Daoy (cell line): ENCODE data around the gene PCLO. TPM values are rescaled to one million over a fixed set of nuclear protein-coding genes. Genes with fewer than 3 reads are reported as not detected.

Source experiments
- DNase-seq: peaks from one replicate; pipeline ENCODE4 v3.0.0-alpha.2; 2015; ENCODE audit warnings: low read depth
- total RNA-seq: library from RNA; depleted of rRNA; stranded (reverse); fragments of >200 nt; shearing (Covaris generic); gene quantifications from 2 replicates; pipeline ENCODE4 v1.2.3, GENCODE V29; 2014

Gene PCLO
- total RNA-seq, 1 experiment from 2014 or later = 5.1 TPM

- DNase-seq = no peak
Measured at GRCh38 chr7:83054472-83054871, 108.2 kb downstream of the PCLO start.

GRCh38 chr7:83053965-83054364, 108.7 kb downstream of the PCLO start:
- DNase-seq = no peak

- no peak for DNase-seq
Measured at GRCh38 chr7:83040484-83040883, 122.2 kb downstream of the PCLO start.

GRCh38 chr7:83038787-83039186, 123.9 kb downstream of the PCLO start:
- no peak for DNase-seq

GRCh38 chr7:83036721-83037380, 125.8 kb downstream of the PCLO start:
- DNase-seq = no peak

- DNase-seq = no peak
Measured at GRCh38 chr7:83036130-83036529, 126.6 kb downstream of the PCLO start.

- no peak for DNase-seq
Measured at GRCh38 chr7:83032195-83032594, 130.5 kb downstream of the PCLO start.

GRCh38 chr7:83023817-83024665, 138.6 kb downstream of the PCLO start:
- peak; percentile 51 for DNase-seq

- no peak for DNase-seq
Measured at GRCh38 chr7:83021032-83021431, 141.7 kb downstream of the PCLO start.

- DNase-seq = no peak
Measured at GRCh38 chr7:83020161-83020560, 142.5 kb downstream of the PCLO start.

- no peak for DNase-seq
Measured at GRCh38 chr7:83015916-83016315, 146.8 kb downstream of the PCLO start.

- DNase-seq = no peak
Measured at GRCh38 chr7:83014546-83014945, 148.1 kb downstream of the PCLO start.

GRCh38 chr7:83011954-83012353, 150.7 kb downstream of the PCLO start:
- DNase-seq = no peak

- no peak for DNase-seq
Measured at GRCh38 chr7:83005410-83005809, 157.3 kb downstream of the PCLO start.

GRCh38 chr7:83001362-83002040, 161.2 kb downstream of the PCLO start:
- DNase-seq = peak; percentile 9

- DNase-seq = no peak
Measured at GRCh38 chr7:82998436-82998835, 164.2 kb downstream of the PCLO start.

- no peak for DNase-seq
Measured at GRCh38 chr7:82985144-82985802, 177.4 kb downstream of the PCLO start.

GRCh38 chr7:82980130-82980788, 182.4 kb downstream of the PCLO start:
- DNase-seq = no peak

- peak; percentile 2 for DNase-seq
Measured at GRCh38 chr7:82975811-82976468, 186.7 kb downstream of the PCLO start.

GRCh38 chr7:82972135-82972534, 190.5 kb downstream of the PCLO start:
- no peak for DNase-seq
